H54 (cell line): ENCODE measurements around the gene SYTL3.
"Not testable (repeated sequence)": the region's sequence is repeated elsewhere in the genome, so short reads cannot be mapped to it uniquely, and the experiment has no call there.

Experiments used
- DNase-seq: peaks from one replicate; pipeline ENCODE4 v3.0.0; 2011; ENCODE audit warnings: low spot score, mixed read lengths; ENCODE audit not compliant: insufficient read length
- FAIRE-seq: peaks from 3 replicates; lab custom pipeline; 2011; peaks lifted over from hg19 to GRCh38; lab: Jason Lieb, UNC
- POLR2A ChIP-seq: IDR thresholded peaks from 2 replicates; pipeline ENCODE4 v1.6.1; 2011; ENCODE audit warnings: low read depth, mild to moderate bottlenecking, low read length

SYTL3 gene

DNA sequence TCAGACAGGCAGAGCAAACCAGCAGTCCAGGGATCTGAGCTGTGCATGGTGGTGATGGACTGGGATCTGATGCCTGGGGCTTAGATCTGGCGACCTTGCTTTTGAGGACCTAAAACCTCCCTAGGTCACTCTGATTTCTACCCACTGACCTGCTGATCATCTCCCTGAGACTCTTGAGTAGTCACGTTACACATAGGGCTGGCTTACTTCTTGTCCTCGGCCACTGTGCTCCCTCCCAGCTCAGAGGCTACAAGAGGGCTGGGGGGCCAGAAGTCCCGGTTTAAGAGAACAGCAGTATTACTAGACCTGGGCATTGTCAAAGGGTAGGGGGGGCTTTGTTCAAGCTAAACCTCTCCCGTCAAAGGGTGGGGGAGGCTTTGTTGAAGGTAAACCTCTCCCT, 10.8 kb upstream of the SYTL3 start:
- TF ChIP-seq POLR2A, result no peak
- DNase-seq, result no peak
- no peak for FAIRE-seq

DNA sequence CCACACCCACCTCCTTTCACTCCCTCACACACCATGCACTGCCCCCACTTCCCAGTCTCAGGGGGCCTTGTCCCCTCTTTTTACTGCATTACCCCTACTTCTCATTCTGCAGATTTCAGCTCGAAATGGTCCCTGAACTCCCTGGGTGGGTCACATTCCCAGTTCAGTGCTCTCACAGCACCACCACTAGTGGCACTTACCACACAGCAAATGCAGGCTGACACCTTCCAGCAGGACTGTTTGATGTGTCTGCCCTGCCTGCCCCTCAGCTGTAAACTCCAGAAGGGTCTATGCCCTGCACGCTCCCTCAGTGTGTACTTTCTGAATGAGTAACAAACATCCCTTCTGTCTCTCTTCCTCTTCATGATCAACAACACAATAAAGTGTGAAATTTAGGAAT, 9.3 kb upstream of the SYTL3 start:
- TF ChIP-seq POLR2A, result no peak
- DNase-seq (no peak), FAIRE-seq (no peak)

DNA sequence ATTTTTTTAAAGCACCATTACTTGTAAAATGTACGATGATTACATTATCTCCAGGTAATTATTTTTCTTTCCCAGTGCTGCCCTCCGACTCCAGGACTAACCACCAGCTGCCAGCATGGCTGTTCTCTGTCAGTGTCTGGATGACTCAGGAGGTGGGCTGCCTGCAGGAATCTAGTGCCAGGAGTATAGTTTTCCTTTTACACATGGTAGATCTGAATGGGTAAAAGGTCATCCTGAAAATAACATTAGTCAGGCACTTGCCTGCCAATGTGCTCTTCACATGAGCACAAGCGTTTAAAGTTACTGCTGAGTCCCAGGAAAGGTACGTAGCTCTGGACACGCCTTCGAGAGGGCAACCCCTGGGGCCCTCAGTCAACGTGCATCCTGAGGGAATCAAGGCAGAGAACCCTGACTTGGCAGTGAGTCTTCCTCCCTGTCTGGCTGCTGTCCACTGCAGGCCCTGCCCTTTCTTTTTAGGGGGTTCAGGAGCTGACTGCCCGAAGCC, 7.7 kb upstream of the SYTL3 start:
- DNase-seq (peak; percentile 69), FAIRE-seq (peak; percentile 69)

DNA sequence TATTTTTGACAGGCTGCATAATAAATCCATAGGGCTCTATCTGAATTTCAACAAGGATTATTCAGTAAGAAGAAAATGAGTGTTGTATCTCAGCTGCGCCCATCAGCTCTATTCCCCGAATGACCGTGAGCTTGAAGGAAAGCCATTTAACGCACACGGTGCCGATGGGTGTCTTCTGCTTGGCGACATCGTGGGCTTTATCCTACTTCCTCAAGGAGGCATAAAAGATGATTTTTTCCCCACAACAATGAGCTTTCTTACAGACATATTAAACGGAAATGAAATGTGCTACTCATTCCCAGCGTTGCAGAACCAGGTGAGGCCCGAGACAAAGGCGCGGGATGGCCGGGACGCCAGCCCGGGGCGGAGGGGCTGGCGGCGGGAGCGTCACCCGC, 6.0 kb upstream of the SYTL3 start:
- no peak for DNase-seq
- no peak for FAIRE-seq
- no peak for TF ChIP-seq POLR2A

More for the DNA sequence above, 7.7 kb upstream of the SYTL3 start:
- TF ChIP-seq POLR2A, result no peak

DNA sequence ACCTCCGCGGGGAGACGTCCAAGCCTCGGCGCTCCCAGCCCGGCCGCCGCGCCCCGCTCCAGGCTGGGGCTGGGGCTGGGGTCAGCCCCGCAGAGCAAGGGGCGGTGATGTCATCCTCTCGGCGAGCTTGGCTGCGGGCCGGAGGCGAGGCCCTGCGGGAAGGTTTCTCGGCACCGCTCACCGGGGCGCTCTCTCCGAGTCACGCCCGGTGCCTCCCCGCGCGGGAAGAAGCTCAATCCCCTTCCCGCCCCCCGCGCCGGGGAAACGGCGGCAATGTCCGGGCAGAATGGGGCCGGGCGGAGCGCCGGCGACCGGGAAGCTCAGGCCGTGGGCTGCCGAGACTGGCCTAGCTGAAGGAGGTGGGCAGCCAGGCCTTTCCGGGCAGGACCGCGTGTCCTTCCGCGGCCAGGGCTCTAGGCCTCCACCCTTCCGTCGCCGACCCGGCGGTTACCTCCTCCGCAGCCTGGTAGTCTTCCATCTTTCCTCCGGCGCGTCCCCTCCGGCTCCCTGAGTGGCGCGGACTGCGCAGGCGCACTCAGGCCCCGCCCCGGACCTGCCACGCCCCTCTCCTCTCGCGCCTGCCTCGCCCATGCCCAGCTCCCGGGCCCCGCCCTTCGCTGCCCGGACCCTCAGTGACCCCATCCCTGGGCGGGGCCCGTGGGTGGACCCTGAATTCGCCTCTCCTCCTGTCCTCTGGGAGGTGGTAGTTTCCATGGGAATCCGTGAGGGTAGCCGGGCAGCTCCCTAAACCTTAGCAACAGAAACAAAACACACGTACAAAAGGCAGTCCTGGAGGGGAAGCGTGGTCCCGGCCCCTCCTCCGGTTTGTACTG, 5.4 kb upstream of the SYTL3 start, which contains the start of gene DYNLT1:
Gene DYNLT1 (minus strand): TSS at position 513 of the 833 bp plus-strand sequence. CDS start 35 bp downstream, at position 478.
- DNase-seq (peak; percentile 60), FAIRE-seq (no peak)
- TF ChIP-seq POLR2A, result peak; percentile 95

DNA sequence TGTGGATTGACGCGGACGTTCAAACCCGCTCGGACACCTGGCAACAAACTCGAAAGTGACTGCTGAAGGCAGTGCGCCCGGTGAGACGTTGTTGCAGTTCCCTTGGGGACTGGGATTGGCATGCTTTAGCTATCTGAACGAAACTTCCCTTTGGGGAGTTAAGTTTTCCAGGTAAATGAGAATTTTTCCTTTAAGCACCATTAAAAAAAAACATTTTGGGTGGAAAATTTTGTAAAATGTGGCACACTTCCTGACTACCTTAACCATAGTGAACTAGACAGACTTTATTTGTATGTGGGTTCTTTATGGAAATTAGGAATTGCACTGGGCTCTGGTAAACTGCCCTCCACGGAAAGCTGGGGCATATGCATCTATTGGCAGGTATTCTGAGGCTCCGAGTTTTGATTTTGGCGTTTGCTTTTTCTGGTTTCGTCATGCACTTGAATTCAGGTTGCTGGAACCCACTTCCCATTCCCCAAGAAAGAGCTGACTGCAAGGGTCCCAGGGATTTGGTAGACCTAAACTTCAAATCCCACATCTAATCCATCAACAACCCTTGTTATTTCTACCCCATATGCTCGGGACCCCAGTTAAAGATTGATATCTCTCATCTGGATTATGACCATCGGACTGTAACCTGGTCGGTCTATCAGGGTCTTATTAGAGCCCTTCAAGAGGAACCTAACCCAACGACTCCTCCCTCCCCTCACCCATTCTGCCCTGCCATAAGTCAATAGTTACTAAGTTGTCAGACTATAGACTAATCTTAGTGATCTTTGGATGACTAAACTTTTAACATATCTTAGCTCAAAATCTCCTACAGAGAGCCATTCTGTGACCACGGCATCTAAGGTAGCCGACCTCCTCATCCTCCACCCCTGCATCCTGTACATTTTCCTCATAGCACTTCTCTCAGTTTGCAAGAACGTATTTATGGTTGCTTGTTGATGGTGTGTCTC, 4.5 kb upstream of the SYTL3 start:
- no peak for TF ChIP-seq POLR2A
- DNase-seq (no peak), FAIRE-seq (no peak)

DNA sequence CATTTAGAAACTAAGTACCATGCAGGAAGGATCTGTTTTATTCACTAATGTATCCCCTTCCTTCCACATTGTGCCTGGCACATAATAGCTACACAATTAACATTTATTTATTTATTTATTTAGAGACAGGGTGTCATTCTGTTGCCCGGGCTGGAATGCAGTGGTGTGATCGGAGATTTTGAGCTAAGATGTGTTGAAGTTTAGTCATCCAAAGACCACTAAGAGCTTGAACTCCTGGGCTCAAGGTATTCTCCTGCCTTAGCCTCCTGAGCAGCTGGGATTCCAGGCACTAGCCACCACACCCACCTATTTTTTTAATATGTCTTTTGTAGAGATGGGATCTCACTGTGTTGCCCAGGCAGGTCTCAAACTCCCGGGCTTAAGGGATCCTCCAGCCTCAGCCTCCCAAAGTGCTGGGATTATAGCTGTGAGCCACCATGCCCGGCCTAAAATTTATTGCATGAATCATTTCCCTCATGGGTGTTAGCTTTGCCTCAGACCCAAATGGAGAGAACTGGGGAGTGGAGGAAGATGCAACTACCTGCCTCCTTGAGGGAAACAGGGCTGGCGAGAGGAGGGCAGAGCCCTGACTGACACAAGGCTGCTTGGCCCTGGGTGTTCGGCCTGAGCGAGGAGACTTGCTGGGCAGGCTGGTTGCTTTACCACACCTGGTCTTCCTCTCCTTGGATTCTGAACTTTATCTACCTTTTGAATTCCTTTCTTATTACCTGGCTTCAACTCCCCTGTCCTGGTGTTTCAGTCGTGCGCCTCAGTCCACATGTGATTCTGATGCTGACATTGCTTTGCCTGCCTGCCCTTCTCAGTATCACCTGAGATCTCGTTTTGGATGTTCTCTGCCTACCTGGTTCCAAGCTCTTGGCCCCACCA, 3.6 kb upstream of the SYTL3 start:
- DNase-seq, result no peak

DNA sequence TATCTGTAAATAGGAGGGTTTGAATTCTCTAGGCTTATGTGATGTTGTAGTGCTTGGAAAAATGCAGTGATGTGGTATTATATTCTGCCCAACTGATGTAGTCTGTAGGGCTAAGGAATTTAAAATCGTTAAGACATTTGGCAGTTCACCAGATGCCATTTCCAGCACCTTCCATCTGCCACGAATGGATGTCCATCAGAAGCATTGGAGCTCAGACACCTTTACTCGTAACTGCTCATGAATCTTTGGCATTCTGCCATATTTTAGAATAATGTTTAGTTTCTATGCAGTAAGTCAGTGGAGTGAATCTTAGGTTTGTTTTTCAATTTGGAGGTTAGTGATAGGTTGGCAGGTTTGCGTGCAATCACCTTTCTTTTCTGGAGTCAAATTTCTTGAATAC, 2.4 kb upstream of the SYTL3 start:
- TF ChIP-seq POLR2A, result no peak
- no peak for FAIRE-seq
- no peak for DNase-seq

More for the DNA sequence above, 3.6 kb upstream of the SYTL3 start:
- TF ChIP-seq POLR2A, result no peak
- FAIRE-seq, result no peak

DNA sequence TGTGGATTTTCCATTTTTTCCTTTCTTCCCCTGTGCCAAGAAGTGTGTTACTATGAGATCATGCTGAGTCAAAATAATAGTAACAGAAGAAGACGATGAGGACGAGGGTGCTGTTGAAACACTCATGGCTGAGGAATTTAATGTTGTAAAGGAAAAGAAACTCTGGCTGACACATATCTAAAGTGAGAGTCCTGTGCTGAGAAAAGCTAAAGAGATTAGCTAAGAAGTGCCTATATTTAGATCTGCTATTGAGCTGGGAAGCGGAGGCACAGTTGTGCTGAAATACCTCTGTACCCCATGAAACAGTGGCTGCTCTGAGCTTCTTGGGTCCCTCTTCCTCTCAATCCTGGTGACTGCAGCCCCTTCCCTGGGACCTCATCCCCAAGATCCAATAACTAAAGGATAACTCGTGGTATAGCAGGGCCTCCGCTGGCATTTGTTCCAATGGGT, 1.1 kb upstream of the SYTL3 start:
- FAIRE-seq, result no peak
- TF ChIP-seq POLR2A, result no peak
- no peak for DNase-seq

DNA sequence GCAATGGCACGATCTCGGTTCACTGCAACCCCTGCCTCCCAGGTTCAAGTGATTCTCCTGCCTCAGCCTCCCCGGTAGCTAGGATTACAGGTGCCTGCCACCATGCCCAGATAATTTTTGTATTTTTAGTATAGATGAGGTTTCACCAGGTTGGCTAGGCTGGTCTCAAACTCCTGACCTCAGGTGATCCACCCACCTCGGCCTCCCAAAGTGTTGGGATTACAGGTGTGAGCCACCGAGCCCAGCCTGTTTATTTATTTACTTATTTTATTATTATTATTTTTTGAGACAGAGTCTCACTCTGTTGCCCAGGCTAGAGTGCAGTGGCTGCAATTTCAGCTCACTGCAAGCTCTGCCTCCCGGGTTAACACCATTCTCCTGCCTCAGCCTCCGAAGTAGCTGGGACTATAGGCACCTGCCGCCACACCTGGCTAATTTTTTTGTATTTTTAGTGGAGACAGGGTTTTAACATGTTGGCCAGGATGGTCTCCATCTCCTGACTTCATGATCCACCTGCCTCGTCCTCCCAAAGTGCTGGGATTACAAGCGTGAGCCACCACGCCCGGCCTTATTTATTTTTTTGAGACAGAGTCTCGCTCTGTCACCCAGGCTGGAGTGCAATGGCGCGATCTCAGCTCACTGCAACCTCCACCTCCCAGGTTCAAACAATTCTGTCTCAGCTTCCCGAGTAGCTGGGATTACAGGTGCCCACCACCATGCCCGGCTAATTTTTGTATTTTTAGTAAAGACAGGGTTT, 2.3 kb downstream of the SYTL3 start:
- DNase-seq, FAIRE-seq: not testable (repeated sequence)

DNA sequence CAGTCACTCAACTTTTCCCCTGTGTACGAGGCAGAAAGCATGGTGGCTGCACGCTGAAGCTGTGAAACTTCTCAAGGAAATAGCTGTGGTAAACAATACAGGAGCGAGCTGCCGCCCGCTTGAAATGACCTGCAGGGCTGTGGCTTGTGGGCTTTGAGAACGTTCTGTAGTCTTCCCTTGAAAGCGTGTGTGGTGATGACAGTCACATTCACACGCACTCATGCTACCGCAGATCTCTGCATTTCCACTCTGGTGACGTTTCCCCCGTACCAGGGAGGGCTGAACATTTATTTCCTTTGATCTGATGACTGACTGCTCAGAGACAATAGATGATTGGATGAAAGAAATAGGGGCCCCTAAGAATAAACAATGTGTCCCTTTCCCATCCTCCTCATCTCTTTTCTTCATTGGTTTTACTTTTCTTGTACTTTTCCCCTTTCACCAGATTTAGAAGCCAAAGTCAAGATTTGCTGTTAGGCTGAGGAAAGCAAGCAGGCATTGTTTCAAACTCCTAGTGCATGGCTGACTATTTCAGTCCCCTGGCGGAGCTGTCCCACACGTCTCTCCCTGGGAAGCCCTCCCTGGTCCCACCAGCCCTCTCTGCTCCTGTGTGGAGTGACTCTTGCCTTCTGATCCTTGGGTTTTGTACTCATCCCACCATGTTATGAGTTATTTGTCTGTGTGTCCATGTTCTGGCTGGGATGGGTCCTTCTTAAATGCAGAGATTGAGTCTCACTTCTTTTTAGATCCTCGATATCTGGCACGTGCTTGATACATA, 3.9 kb downstream of the SYTL3 start:
- no peak for FAIRE-seq
- DNase-seq, result no peak
- no peak for TF ChIP-seq POLR2A

DNA sequence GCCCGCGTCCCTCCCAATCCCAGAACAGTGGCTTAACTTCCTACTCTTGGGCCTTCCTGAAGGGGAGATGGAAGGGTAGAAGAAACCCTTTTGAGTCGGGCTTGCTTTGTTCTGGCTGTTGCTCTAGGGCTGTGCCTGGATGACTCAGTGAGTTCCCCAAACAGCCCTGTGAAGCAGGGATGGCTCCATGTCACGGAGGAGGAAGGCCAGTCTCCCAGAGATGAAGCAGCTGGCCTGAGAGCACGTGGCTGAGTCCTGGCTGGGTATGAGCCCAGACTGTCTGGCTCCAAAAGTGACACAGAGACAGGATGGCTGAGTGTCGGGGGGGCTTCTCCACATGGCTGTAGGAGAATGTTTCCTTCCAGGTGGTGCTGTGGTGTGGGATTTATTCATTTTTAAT, 4.6 kb downstream of the SYTL3 start:
- no peak for DNase-seq
- FAIRE-seq, result no peak
- TF ChIP-seq POLR2A, result no peak
